HG02623 (cell line): ENCODE measurements around the gene PSMB7.

Experiments used
- ATAC-seq: cut with Tn5 transposase; IDR thresholded peaks from one replicate; pipeline ENCODE4 v1.9.1; 2021; ENCODE audit warnings: moderate library complexity; ENCODE audit not compliant: unreplicated experiment

The PSMB7 gene

GRCh38 chr9:124384846-124385245, 30.4 kb downstream of the PSMB7 start:
- no peak for ATAC-seq

- no peak for ATAC-seq
Observed at GRCh38 chr9:124384210-124384609, 31.0 kb downstream of the PSMB7 start.

GRCh38 chr9:124381170-124381945, 33.9 kb downstream of the PSMB7 start:
- no peak for ATAC-seq

GRCh38 chr9:124377551-124378406, 37.5 kb downstream of the PSMB7 start:
- no peak for ATAC-seq

GRCh38 chr9:124376329-124376728, 38.9 kb downstream of the PSMB7 start:
- ATAC-seq: no peak

- no peak for ATAC-seq
Observed at GRCh38 chr9:124375726-124376125, 39.5 kb downstream of the PSMB7 start.

- ATAC-seq: no peak
Observed at GRCh38 chr9:124373851-124374250, 41.4 kb downstream of the PSMB7 start.

GRCh38 chr9:124373386-124373785, 41.9 kb downstream of the PSMB7 start:
- no peak for ATAC-seq

GRCh38 chr9:124372038-124372437, 43.2 kb downstream of the PSMB7 start:
- no peak for ATAC-seq

GRCh38 chr9:124370896-124371582, 44.2 kb downstream of the PSMB7 start:
- no peak for ATAC-seq

- ATAC-seq: no peak
Observed at GRCh38 chr9:124369231-124369797, 45.9 kb downstream of the PSMB7 start.

GRCh38 chr9:124368692-124369091, 46.5 kb downstream of the PSMB7 start:
- ATAC-seq: no peak

GRCh38 chr9:124366476-124367220, 48.6 kb downstream of the PSMB7 start:
- no peak for ATAC-seq

GRCh38 chr9:124365036-124365435, 50.2 kb downstream of the PSMB7 start:
- no peak for ATAC-seq

- no peak for ATAC-seq
Observed at GRCh38 chr9:124364141-124364540, 51.1 kb downstream of the PSMB7 start.

- ATAC-seq: no peak
Observed at GRCh38 chr9:124363326-124364096, 51.7 kb downstream of the PSMB7 start.

GRCh38 chr9:124361128-124361527, 54.1 kb downstream of the PSMB7 start:
- ATAC-seq: no peak

- ATAC-seq: no peak
Observed at GRCh38 chr9:124359855-124360678, 55.2 kb downstream of the PSMB7 start.

- ATAC-seq: no peak
Observed at GRCh38 chr9:124359426-124359825, 55.8 kb downstream of the PSMB7 start.
